ENCODE data around the gene ACP4. TPM values are rescaled to one million over a fixed set of nuclear protein-coding genes. Genes with fewer than 3 reads are reported as not detected.

The ACP4 gene
- total RNA-seq, 4 donors from 2014 or later = not detected

GRCh38 chr19:50843205-50843604, 53.0 kb downstream of the ACP4 start:
- no peak for TF ChIP-seq CTCF (IDR thresholded peaks at IDR 0.05; ENCODE audit: low read depth)

GRCh38 chr19:50843701-50844221, 53.5 kb downstream of the ACP4 start:
- TF ChIP-seq CTCF (IDR thresholded peaks at IDR 0.05; ENCODE audit: low read depth) = no peak

- TF ChIP-seq CTCF (IDR thresholded peaks at IDR 0.05; ENCODE audit: low read depth) = no peak
These were observed 54.2 kb downstream of the ACP4 start for GRCh38 chr19:50844296-50844935.

Small RNAs within 50 kb of the gene (small RNA-seq; reads per million reads assigned to genes)
- 476 reads per million, percentile 99 among the genes with 10 or more reads in this experiment for gene SNORD88A
- not detected for gene SNORD88B
- not detected for gene SNORD88C

Other genes with a start within 250 kb of the ACP4 start
- gene LRRC4B, start 222.0 kb upstream of the ACP4 start, total RNA-seq = under 1 TPM in 3 of 4 donors, not detected in 1; 0.19 to 0.34 (median 0.22) TPM
- gene SYT3, start 150.5 kb upstream of the ACP4 start, total RNA-seq = not detected
- 1 to 10 TPM in 1 of 4 donors, not detected in 3; 1.9 TPM for gene C19orf81, start 141.0 kb upstream of the ACP4 start, total RNA-seq
- gene SHANK1, start 70.6 kb upstream of the ACP4 start, total RNA-seq = 1 to 10 TPM in 1 of 4 donors, not detected in 3; 1.0 TPM
- 10 to 100 TPM in 2 of 4 donors, 1 to 10 TPM in 2; 4.1 to 23.5 (median 9.6) TPM for gene CLEC11A, start 67.1 kb upstream of the ACP4 start, total RNA-seq
- gene GPR32, start 20.0 kb upstream of the ACP4 start, total RNA-seq = not detected
- under 1 TPM in 1 of 4 donors, not detected in 3; 0.68 TPM for gene KLK1, start 33.4 kb downstream of the ACP4 start, total RNA-seq
- gene KLK15, start 43.2 kb downstream of the ACP4 start, total RNA-seq = not detected
- not detected for gene KLK3, start 64.5 kb downstream of the ACP4 start, total RNA-seq
- under 1 TPM in 1 of 4 donors, not detected in 3; 0.44 TPM for gene KLK2, start 83.0 kb downstream of the ACP4 start, total RNA-seq
- not detected for gene KLK4, start 121.0 kb downstream of the ACP4 start, total RNA-seq
- gene KLK5, start 162.6 kb downstream of the ACP4 start, total RNA-seq = not detected
- not detected for gene KLK6, start 179.2 kb downstream of the ACP4 start, total RNA-seq
- 1 to 10 TPM in 1 of 4 donors, not detected in 3; 1.5 TPM for gene KLK7, start 193.5 kb downstream of the ACP4 start, total RNA-seq
- gene KLK8, start 211.2 kb downstream of the ACP4 start, total RNA-seq = not detected
- 1 to 10 TPM in 1 of 4 donors, not detected in 3; 1.0 TPM for gene KLK10, start 229.3 kb downstream of the ACP4 start, total RNA-seq
- gene KLK11, start 236.2 kb downstream of the ACP4 start, total RNA-seq = not detected
- gene KLK12, start 244.6 kb downstream of the ACP4 start, total RNA-seq = not detected